GM18861 (cell line): Measurements from ENCODE around the gene C20orf204.
"Not testable (repeated sequence)": the region's sequence is repeated elsewhere in the genome, so short reads cannot be mapped to it uniquely, and the experiment has no call there.

Source experiments
- ATAC-seq: cut with Tn5 transposase; IDR thresholded peaks from one replicate; pipeline ENCODE4 v1.9.1; 2021; ENCODE audit not compliant: unreplicated experiment

Gene C20orf204

GRCh38 chr20:64035933-64036345 lies at the start of gene C20orf204:
Gene C20orf204, plus strand, starts transcription at chr20:64036182. Its CDS starts 142 bp downstream, at chr20:64036324.
- ATAC-seq = no peak

GRCh38 chr20:64000906-64001305 lies 35.1 kb upstream of the C20orf204 start:
- ATAC-seq = no peak

GRCh38 chr20:64001607-64002011 lies 34.4 kb upstream of the C20orf204 start:
- ATAC-seq = no peak

- ATAC-seq = no peak
Measured at GRCh38 chr20:64003960-64004725, 31.8 kb upstream of the C20orf204 start.

GRCh38 chr20:64005394-64005793 lies 30.6 kb upstream of the C20orf204 start:
- ATAC-seq = no peak

GRCh38 chr20:64006490-64006889 lies 29.5 kb upstream of the C20orf204 start:
- no peak for ATAC-seq

GRCh38 chr20:64006902-64007301 lies 29.1 kb upstream of the C20orf204 start:
- no peak for ATAC-seq

- no peak for ATAC-seq
Measured at GRCh38 chr20:64009811-64010387, 26.1 kb upstream of the C20orf204 start.

GRCh38 chr20:64010711-64011237 lies 25.2 kb upstream of the C20orf204 start:
- ATAC-seq = no peak

- ATAC-seq = no peak
Measured at GRCh38 chr20:64011366-64011779, 24.6 kb upstream of the C20orf204 start.

GRCh38 chr20:64012385-64013154 lies 23.4 kb upstream of the C20orf204 start:
- not testable (repeated sequence) for ATAC-seq

GRCh38 chr20:64015635-64016034 lies 20.3 kb upstream of the C20orf204 start:
- no peak for ATAC-seq

GRCh38 chr20:64021124-64021975 lies 14.6 kb upstream of the C20orf204 start:
- ATAC-seq = no peak

GRCh38 chr20:64022671-64023360 lies 13.2 kb upstream of the C20orf204 start:
- no peak for ATAC-seq

GRCh38 chr20:64023361-64024140 lies 12.4 kb upstream of the C20orf204 start:
- ATAC-seq = no peak

- ATAC-seq = no peak
Measured at GRCh38 chr20:64024141-64024990, 11.6 kb upstream of the C20orf204 start.

GRCh38 chr20:64025101-64025825 lies 10.7 kb upstream of the C20orf204 start:
- no peak for ATAC-seq
